ENCODE data around the gene HSPA1B.

The HSPA1B gene

GRCh38 chr6:31806470-31807272, 20.9 kb upstream of the HSPA1B start, which contains the start of gene LSM2 (continued):
- TF ChIP-seq, protein P1, sequence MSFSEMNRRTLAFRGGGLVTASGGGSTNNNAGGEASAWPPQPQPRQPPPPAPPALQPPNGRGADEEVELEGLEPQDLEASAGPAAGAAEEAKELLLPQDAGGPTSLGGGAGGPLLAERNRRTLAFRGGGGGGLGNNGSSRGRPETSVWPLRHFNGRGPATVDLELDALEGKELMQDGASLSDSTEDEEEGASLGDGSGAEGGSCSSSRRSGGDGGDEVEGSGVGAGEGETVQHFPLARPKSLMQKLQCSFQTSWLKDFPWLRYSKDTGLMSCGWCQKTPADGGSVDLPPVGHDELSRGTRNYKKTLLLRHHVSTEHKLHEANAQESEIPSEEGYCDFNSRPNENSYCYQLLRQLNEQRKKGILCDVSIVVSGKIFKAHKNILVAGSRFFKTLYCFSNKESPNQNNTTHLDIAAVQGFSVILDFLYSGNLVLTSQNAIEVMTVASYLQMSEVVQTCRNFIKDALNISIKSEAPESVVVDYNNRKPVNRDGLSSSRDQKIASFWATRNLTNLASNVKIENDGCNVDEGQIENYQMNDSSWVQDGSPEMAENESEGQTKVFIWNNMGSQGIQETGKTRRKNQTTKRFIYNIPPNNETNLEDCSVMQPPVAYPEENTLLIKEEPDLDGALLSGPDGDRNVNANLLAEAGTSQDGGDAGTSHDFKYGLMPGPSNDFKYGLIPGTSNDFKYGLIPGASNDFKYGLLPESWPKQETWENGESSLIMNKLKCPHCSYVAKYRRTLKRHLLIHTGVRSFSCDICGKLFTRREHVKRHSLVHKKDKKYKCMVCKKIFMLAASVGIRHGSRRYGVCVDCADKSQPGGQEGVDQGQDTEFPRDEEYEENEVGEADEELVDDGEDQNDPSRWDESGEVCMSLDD (tag by site-specific recombination; IDR thresholded peaks at IDR 0.05): peak; percentile 78; the same call in 1 of the 2 replicates
- TF ChIP-seq, protein P2, sequence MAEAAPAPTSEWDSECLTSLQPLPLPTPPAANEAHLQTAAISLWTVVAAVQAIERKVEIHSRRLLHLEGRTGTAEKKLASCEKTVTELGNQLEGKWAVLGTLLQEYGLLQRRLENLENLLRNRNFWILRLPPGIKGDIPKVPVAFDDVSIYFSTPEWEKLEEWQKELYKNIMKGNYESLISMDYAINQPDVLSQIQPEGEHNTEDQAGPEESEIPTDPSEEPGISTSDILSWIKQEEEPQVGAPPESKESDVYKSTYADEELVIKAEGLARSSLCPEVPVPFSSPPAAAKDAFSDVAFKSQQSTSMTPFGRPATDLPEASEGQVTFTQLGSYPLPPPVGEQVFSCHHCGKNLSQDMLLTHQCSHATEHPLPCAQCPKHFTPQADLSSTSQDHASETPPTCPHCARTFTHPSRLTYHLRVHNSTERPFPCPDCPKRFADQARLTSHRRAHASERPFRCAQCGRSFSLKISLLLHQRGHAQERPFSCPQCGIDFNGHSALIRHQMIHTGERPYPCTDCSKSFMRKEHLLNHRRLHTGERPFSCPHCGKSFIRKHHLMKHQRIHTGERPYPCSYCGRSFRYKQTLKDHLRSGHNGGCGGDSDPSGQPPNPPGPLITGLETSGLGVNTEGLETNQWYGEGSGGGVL (tag by site-specific recombination; IDR thresholded peaks at IDR 0.05): no peak
- no peak for TF ChIP-seq ZNF248 (tag by site-specific recombination; IDR thresholded peaks at IDR 0.05)
- TF ChIP-seq, protein P3, sequence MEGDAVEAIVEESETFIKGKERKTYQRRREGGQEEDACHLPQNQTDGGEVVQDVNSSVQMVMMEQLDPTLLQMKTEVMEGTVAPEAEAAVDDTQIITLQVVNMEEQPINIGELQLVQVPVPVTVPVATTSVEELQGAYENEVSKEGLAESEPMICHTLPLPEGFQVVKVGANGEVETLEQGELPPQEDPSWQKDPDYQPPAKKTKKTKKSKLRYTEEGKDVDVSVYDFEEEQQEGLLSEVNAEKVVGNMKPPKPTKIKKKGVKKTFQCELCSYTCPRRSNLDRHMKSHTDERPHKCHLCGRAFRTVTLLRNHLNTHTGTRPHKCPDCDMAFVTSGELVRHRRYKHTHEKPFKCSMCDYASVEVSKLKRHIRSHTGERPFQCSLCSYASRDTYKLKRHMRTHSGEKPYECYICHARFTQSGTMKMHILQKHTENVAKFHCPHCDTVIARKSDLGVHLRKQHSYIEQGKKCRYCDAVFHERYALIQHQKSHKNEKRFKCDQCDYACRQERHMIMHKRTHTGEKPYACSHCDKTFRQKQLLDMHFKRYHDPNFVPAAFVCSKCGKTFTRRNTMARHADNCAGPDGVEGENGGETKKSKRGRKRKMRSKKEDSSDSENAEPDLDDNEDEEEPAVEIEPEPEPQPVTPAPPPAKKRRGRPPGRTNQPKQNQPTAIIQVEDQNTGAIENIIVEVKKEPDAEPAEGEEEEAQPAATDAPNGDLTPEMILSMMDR (tag by site-specific recombination; IDR thresholded peaks at IDR 0.05): peak; percentile 96
- peak; percentile 73; the same call in 1 of the 2 replicates for TF ChIP-seq ZNF600 (tag by site-specific recombination; IDR thresholded peaks at IDR 0.05)
- no peak for TF ChIP-seq TSHZ1 (tag by site-specific recombination; IDR thresholded peaks at IDR 0.05; ENCODE audit: borderline replicate concordance)
- TF ChIP-seq ZNF501 (tag by site-specific recombination; IDR thresholded peaks at IDR 0.05): peak; percentile 89; the same call in 1 of the 2 replicates
- no peak for TF ChIP-seq ZNF510 (tag by site-specific recombination; IDR thresholded peaks at IDR 0.05; ENCODE audit: insufficient replicate concordance)
- peak; percentile 66; the same call in 1 of the 2 replicates for TF ChIP-seq KLF8 (tag by site-specific recombination; IDR thresholded peaks at IDR 0.05)
- TF ChIP-seq, protein P4, sequence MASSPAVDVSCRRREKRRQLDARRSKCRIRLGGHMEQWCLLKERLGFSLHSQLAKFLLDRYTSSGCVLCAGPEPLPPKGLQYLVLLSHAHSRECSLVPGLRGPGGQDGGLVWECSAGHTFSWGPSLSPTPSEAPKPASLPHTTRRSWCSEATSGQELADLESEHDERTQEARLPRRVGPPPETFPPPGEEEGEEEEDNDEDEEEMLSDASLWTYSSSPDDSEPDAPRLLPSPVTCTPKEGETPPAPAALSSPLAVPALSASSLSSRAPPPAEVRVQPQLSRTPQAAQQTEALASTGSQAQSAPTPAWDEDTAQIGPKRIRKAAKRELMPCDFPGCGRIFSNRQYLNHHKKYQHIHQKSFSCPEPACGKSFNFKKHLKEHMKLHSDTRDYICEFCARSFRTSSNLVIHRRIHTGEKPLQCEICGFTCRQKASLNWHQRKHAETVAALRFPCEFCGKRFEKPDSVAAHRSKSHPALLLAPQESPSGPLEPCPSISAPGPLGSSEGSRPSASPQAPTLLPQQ (tag by site-specific recombination; IDR thresholded peaks at IDR 0.05): peak; percentile 52
- TF ChIP-seq ZNF791 (tag by site-specific recombination; IDR thresholded peaks at IDR 0.05): no peak
- no peak for TF ChIP-seq ZNF473 (tag by site-specific recombination; IDR thresholded peaks at IDR 0.05)
- TF ChIP-seq REST (tag by site-specific recombination; IDR thresholded peaks at IDR 0.05): peak; percentile 50; the same call in 1 of the 2 replicates
- peak; percentile 99 for TF ChIP-seq ZNF335 (tag by site-specific recombination; conservative IDR thresholded peaks at IDR 0.05)
- no peak for TF ChIP-seq ZNF548 (tag by site-specific recombination; IDR thresholded peaks at IDR 0.05)
- TF ChIP-seq ZNF747 (tag by site-specific recombination; IDR thresholded peaks at IDR 0.05): no peak
- TF ChIP-seq ZNF2 (tag by site-specific recombination; IDR thresholded peaks at IDR 0.05): peak; percentile 45; the same call in 1 of the 2 replicates
- TF ChIP-seq ZSCAN16 (tag by site-specific recombination; IDR thresholded peaks at IDR 0.05): no peak
- TF ChIP-seq SP2 (tag by site-specific recombination; IDR thresholded peaks at IDR 0.05): peak; percentile 92
- TF ChIP-seq SP7 (tag by site-specific recombination; IDR thresholded peaks at IDR 0.05): peak; percentile 77
- TF ChIP-seq ZNF677 (tag by site-specific recombination; IDR thresholded peaks at IDR 0.05): no peak
- peak; percentile 45 for TF ChIP-seq ZNF660 (tag by site-specific recombination; IDR thresholded peaks at IDR 0.05)
- no peak for TF ChIP-seq ZNF704 (tag by site-specific recombination; IDR thresholded peaks at IDR 0.05)
